Mesenteric fat pad (tissue), 1 donor: ENCODE data around the gene RASD2. TPM values are rescaled to one million over a fixed set of nuclear protein-coding genes. Genes with fewer than 3 reads are reported as not detected.

Source experiments
- DNase-seq: peaks from one replicate; pipeline ENCODE4 v3.0.0-alpha.2; 2020; ENCODE audit warnings: low spot score
- total RNA-seq: library from RNA; stranded (reverse); fragmentation: NEBNext Ultra II Directional; extraction: Animal tissue kit (Norgen Biotek cat#: 25700); gene quantifications from one replicate; pipeline ENCODE4 v1.2.1, GENCODE V29; 2021
- donor health status: DM: yes; HTN: yes; CAD: no.

The RASD2 gene
- total RNA-seq, 1 donor from 2014 or later: 1.6 TPM

GRCh38 chr22:35559354-35560005 is 18.8 kb downstream of the RASD2 start:
- DNase-seq: no peak

- no peak for DNase-seq
These were observed 19.7 kb downstream of the RASD2 start for GRCh38 chr22:35560366-35560765.

DNA sequence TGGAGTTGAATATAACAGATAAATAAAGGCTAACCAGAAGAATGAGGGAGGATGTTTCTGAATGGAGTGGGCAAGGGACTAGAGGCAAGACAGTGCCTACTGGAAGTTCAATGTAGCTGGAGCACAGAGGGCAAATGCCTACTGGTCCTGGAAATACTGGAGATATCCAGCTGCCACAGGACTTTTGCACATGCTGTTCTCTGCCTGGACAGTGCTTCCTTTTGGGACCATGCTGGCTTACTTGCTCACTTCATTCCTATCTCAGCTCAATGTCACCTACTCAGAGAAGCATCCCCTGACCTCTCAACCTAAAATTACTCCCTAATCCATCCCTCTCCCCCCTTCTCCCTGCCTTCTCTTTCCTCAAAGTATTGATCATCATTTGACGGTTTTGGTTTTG is 20.2 kb downstream of the RASD2 start:
- no peak for DNase-seq

DNA sequence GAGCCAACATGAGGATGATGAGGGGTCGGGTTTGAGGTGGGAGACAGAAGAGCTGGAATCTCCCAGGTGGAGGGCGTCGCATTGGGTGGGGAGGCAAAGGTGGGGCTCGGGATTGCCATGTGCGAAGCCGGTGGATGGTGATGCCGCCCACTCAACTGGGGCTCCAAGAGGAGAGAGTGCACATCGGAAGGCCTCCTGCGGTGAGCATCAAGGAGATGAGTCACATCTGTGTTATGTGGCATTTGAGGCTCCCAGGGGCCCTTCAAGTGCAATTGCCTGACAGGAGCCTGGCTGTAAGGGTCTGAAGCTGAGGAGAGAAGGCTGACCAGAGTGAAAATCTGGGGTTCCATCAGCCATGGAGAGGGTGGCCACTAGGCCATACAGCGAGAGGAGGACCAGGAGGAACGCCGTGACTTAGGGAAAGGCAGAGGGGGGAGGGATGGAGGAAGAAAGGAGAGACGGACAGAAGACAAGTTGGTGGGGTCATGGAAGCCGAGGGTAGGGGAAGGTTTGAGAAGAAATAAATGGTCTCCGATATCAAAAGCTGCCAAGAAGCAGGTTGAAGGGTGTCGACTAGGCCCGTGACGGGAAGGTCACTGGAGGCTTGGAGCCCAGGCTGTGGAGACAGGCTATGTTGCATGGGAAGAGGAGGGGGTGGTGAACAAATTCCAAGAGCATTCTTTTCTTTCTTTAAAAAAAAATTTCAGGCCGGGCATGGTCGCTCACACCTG is 21.3 kb downstream of the RASD2 start:
- DNase-seq: no peak

GRCh38 chr22:35563211-35563610 is 22.6 kb downstream of the RASD2 start:
- DNase-seq: no peak

DNA sequence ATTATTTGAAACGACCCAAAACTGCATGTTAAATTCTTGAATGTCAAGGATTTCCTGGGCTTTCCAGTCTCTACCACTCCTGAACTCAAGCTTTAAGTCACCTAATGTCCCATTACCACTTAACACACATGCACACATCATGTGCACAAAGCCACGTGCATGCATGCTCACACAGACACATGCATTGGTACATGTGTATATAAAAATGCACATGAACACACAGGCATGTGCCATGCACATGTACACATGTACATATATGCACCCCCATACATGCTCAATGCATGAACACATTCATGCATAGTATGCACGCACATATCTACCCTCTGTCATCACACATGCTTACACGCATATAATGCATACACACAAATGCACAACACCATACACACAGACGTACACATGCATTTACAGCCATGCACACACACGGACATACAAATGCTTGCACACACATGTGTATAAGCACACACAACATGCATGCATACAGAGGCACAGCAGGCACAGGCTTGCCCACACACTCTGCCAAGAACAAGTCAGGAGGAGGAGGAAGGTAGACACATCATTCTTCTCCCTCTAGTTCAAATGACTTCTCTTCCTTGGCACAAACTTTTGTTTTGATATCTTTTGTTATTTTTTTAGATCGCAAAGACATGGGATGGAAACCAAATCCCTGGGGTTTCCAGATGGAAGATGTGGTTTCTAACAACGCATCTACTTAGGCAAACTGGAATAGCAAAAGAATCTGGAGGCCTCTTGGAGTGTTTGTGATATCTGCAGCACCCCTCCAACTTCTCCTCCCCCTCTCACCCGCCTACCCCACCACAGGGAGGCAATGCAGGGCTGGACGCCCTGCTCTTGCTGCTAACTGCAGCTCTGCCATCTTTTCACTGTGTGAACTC is 24.6 kb downstream of the RASD2 start:
- no peak for DNase-seq

DNA sequence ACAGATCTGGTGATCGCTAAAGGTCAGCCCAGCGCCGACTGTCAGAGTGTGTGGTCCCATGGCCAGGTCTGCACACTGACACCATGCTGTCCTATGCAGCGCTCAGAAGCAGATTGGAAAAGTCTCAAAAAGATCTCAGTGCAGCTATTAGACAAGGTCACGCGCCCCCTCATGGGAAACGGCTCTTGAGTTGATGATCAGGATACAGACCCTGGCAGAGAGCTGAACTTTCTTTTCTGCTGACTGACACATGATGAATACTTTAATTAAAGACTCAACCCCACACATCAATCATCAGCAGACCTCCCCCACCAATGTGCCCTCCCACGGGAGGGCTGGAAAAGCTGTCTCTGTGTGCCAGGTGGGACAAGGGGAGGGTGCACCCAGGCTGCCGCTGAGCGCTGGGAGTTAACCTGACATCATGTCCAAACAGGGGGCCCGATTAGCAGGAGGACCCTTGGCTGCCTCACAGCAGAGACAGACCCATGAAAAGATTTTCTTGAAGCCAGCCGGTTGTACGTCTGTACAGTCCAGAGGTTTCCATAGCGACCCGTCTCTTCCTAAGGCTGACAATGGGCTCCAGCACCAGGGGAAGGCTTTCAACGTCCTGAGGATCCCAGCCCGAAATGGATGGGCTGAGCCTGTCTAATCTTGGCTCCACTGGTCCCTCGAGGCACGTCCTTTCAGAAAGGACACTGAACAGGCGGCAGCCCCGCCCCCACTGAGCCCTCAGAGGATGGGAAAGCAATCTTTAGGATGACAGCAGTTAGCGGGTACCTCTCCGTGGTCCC is 26.9 kb downstream of the RASD2 start:
- no peak for DNase-seq

DNA sequence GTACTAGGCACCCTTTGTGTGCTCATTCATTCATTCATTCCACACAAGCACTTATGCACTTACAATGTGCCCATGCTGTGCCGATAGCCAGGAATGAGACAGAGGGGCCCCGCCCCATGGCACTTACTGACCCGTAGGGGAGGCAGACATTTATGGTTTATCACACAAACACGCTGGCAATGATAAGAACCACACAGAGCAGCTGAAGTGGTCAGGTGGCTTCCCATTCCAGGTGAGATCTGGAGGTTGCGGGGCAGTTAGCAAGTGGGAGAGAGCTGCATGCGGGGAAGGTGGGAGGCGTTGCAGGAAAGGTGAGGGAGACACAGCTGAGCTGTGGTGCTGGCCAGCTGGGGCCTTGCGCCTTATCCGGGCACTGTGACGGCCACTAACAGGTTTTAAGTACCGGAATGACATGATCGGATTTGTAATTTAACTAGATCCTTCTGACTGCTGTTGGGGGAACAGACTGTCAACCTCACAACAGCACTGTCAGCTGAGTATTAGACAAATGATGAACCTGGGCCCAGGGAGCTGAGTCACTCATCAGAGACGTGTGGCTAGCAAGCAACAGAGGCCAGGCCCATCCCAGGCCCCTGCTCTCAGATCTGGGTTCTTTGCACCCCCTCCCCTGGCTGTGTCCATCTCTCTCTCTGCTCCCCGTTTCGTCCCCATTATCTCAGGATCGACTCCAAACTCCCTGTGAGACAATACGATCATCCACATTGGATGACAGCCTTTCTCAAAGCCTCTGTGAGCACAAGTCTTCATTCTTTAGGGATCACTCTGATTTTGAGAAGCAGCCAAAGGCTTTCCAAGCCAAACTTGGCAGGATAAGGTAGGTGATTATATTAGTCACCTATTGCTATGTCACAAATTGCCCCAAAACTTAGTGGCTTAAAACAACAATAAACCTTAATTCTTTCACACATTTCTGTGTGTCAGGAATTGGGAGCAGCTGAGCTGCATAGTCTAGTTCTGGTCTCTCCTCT is 28.4 kb downstream of the RASD2 start:
- no peak for DNase-seq

DNA sequence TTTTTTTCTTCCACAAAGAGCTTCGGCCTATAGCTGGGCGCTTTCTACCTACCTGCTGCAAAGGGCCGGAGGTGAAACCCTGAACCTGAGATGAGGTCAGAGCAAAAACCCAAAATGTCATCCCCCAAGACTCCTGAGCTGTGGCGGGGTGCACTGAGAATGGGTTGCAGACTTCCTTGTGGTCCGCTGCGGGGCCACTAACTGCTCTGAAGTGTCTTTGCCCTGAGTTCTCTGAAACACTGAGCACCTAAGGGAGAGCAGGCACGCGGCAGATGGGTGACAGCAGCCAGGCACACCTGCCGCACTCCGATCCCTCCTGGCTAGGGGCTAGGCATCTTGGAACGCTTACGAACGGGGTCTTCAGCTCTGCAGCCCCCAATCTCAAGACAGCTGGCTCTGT is 29.3 kb downstream of the RASD2 start:
- DNase-seq: no peak

DNA sequence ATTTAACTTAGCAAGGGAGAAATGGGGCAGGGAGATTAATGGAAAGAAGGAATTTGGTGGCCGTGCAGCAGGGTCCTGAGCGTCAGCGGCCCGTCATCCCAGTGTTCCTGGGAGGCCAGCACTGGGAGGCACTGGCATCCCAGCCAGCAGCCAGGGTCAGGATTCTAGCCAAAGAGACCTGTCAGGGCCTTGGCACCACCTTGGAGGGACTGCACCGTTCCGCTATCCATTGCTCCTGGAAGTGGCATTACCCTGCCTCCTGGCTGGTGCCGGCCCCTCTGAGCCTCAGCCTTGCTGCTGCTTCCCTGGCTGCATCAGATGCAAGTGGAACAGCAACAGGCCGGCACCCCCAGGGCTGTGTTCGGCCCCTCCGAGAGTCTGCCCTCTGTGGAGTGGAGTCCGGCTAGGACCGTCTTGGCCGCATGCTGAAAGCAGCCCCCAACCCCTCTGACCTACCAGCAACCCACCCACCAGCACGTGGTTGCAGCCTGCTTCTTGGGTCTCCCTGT is 30.1 kb downstream of the RASD2 start:
- DNase-seq: no peak

DNA sequence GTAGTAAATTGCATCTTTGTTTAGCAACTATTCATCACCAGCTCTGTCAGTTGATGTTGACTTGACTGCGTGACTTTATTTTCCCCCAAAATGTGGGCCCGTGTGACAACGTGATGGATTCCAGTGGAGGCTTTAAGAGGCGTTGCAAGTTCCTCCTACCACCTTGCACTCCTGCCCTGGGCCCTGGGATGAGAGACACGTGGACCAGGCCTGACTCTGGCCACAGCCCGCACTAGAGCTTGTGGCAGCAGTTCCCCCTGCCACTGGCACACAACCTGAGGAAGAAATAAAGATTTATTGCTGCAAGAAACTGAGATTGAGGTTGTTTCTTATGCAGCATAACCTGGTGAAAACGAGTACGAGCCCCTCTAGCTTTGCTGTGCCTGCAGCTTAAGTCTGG is 31.9 kb downstream of the RASD2 start:
- DNase-seq: no peak

DNA sequence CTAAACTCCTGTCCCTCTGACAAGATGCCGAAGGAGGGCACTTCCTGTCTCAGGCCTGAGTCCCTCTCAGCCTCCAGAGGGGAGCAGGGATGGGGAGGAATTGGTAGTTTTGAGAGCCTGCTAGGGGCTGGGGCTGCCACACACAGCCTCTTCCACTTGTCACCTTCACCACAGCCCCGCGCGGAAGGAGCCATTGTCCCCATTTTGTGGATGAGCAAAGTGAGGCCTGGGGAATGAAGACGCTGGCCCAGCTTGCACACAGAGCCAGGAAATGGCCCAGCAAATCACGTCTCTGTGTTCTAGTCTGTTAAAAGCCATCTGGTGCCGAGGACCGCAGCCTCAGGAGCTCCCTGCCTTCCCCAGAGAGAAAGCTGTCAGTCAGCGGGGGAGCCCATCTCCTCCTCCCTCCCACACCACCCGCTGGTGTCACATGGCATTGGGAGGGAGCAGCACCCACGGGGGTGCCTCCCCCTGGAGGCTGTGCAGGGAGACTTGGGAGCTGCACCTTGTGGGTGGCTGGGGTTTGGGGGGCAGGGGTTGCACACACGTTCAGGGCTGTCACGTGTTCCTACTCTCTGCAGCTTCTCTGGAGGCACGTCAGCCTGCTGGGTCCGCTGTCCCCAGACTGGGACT is 34.6 kb downstream of the RASD2 start:
- DNase-seq: no peak

DNA sequence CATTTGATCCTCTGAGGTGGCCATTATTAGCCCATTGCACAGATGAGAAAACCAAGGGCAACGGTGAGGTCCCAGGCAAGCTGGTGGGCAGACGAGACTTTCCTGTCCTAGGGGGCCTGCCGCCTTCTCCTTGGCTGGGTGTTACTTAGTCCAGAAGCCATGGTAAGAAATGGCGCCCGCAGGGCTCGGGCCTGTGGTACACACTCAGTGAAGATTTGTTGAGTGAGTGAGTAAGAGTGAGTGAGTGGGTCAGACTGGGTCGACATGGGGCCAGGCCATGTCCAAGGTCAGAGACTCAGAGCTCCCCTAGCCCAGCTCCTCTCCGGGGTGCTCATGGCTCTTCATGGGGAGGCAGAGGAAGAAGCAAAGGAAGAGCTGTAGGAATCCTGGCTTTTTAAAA is 36.0 kb downstream of the RASD2 start:
- DNase-seq: no peak

DNA sequence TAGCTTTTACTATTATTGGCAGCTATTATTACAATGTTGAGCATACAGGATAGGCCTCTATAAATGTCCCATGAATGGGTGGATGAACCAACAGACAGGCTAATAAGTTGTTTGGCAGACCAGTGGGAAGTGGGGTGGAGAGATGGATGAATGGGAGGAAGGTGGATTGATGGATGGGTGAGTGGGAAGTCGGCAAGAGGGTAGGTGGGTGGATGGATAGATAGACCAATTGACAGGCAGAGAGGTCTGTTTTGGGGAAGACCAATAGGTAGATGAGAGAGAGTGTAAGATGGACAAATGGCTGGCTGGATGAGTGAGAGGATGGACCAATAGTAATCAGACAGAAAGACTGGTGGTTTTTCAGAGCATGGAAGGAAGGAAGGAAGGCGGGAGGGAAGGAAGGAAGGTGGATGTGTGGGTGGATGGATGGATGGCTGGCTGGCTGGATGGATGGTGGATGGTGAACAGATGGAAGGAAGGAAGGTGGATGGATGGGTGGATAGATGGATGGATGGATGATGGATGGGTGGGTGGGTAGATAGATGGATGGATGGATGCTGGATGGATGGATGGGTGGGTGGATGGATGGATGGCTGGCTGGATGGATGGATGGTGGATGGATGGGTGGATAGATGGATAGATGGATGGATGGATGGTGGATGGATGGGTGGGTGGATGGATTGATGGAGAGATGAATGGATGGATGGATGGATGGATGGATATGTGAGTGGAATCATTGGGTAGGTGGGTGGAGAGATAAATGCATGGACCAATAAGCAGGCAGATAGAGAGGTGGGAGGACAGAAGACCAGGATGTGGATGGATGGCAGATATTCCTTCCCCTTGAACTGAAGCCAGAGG is 37.4 kb downstream of the RASD2 start:
- no peak for DNase-seq

- DNase-seq: no peak
These were observed 38.4 kb downstream of the RASD2 start for GRCh38 chr22:35578836-35579575.

DNA sequence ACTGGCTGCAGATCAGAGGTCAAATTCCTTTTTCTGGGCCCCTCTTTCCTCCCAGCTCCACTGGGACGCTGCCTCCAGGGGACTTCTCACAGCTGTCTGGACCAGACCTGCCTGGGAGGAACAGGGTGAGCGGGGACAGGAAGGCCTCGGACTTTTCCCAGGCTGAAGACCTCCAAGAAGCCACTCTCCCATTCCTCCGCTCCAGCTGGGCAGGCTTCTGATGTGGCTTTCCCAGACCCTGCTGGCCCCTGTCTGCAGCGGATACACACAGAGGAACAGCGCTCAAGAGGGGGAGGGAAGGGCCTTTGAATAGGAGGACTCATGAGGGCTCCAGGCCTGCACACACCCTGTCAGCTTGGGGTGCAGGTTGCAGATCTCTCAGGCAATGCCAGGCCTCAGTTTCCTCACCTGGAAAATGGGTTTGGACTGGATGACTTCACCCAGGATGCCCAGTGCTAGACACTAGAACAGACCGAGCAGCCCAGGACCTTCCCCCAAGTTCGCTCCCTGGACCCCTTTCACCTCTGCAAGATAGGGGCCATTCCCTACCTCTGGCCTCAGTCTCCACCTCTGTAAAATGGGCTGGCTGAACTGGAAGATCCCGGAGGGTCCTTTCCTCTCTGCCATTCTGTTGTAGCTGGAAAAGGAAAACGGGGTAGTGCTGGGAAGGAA is 39.9 kb downstream of the RASD2 start:
- DNase-seq: no peak

- no peak for DNase-seq
These were observed 40.4 kb downstream of the RASD2 start for GRCh38 chr22:35581023-35581413.
